ENCODE data around the gene PPM1L.

- TF ChIP-seq CTCF (IDR thresholded peaks at IDR 0.05) (no peak), EZH2 (IDR thresholded peaks at IDR 0.05; ENCODE audit: borderline replicate concordance, insufficient read depth, low read depth, low read length, poor library complexity, severe bottlenecking) (no peak)
Observed at GRCh38 chr3:161016417-161017313, 260.6 kb downstream of the PPM1L start.

Data from B cell (primary cell).